HepG2 (cell line): ENCODE measurements around the gene ECD. TPM values are rescaled to one million over a fixed set of nuclear protein-coding genes. Genes with fewer than 3 reads are reported as not detected.

Experiments
- EEA1 ChIP-seq: sonication (generic); formaldehyde crosslinking; IDR thresholded peaks from 2 replicates; pipeline ENCODE4 v1.5.1; 2020; ENCODE audit warnings: mild to moderate bottlenecking, missing genetic modification reagents, borderline replicate concordance
- HNRNPL ChIP-seq: fragments of 200-400 bp; formaldehyde crosslinking; IDR thresholded peaks from 2 replicates; pipeline ENCODE4 v1.6.1; 2017; ENCODE audit warnings: mild to moderate bottlenecking, low read depth, low read length
- PLRG1 ChIP-seq: fragments of 450-650 bp; conservative IDR thresholded peaks from 2 replicates; pipeline ENCODE4 v1.6.1; 2016
- RERE ChIP-seq: IDR thresholded peaks from 2 replicates; pipeline ENCODE4 v1.6.1; 2016; ENCODE audit warnings: low read depth, missing genetic modification reagents, missing compliant biosample characterization
- ZFP36L2 ChIP-seq: sonication (generic); formaldehyde crosslinking; IDR thresholded peaks from 2 replicates; pipeline ENCODE4 v1.4.0; 2020; ENCODE audit warnings: missing genetic modification reagents
- ZNF263 ChIP-seq: sonication (generic); formaldehyde crosslinking; IDR thresholded peaks from 2 replicates; pipeline ENCODE4 v1.4.0; 2020; ENCODE audit warnings: missing genetic modification reagents
- ZNF30 ChIP-seq: sonication (generic); formaldehyde crosslinking; IDR thresholded peaks from 2 replicates; pipeline ENCODE4 v1.5.0; 2020; ENCODE audit warnings: mild to moderate bottlenecking, missing genetic modification reagents
- ZNF318 ChIP-seq: sonication (generic); formaldehyde crosslinking; IDR thresholded peaks from 2 replicates; pipeline ENCODE4 v1.4.0; 2020; ENCODE audit warnings: mild to moderate bottlenecking, missing genetic modification reagents
- ZNF333 ChIP-seq: sonication (generic); formaldehyde crosslinking; IDR thresholded peaks from 2 replicates; pipeline ENCODE4 v1.4.0; 2020; ENCODE audit warnings: mild to moderate bottlenecking, missing genetic modification reagents, borderline replicate concordance
- ZNF597 ChIP-seq: sonication (generic); formaldehyde crosslinking; IDR thresholded peaks from 2 replicates; pipeline ENCODE4 v1.5.0; 2020; ENCODE audit warnings: missing genetic modification reagents
- ZNF704 ChIP-seq: sonication (generic); formaldehyde crosslinking; IDR thresholded peaks from 2 replicates; pipeline ENCODE4 v1.8.1; 2023; ENCODE audit warnings: mild to moderate bottlenecking, inconsistent platforms, moderate library complexity, missing genetic modification reagents, borderline replicate concordance
- polyA plus RNA-seq, 8 experiments: library from polyadenylated mRNA; depleted of rRNA in 3 of 8; stranded (reverse) in 7 of 8; unstranded in 1 of 8; fragments of >200 nt; fragmentation: Illumina TruSeq in 4 of 8; extraction: Trizol in 4 of 8; gene quantifications; 2 replicates each; pipeline versions ENCODE4 v1.2.1 to v1.2.3, GENCODE V29; 2011 to 2016; ENCODE audit warnings: low read depth in 4 of 8, missing spikeins in 1 of 8, mixed read lengths in 1 of 8; ENCODE audit not compliant: insufficient read depth in 1 of 8
- total RNA-seq, 5 experiments: library from RNA; depleted of rRNA; stranded (reverse); fragments of >200 nt; fragmentation: Illumina TruSeq; extraction: Trizol; gene quantifications; 2 replicates each; pipeline ENCODE4 v1.2.3, GENCODE V29; 2016; ENCODE audit warnings: low read depth in 1 of 5

The ECD gene
- total and polyA plus RNA-seq, 2 of the 13 experiments (the other 11 are each of a cell fraction or from before 2014, with no cell fraction given) = 21.5 to 27.6 TPM

- TF ChIP-seq RERE (CRISPR knock-in tag) = 0 out of 2 replicates have a peak, but pooled peaks have one; percentile 15
- 0 out of 2 replicates have a peak, but pooled peaks have one; percentile 31 for TF ChIP-seq ZFP36L2
- peak; percentile 88 for TF ChIP-seq ZNF333 (CRISPR knock-in tag)
- no peak for TF ChIP-seq ZNF30 (CRISPR knock-in tag)
- TF ChIP-seq ZNF597 (CRISPR knock-in tag) = no peak
- peak; percentile 34; the same call in 1 of the 2 replicates for TF ChIP-seq EEA1 (CRISPR knock-in tag)
- peak; percentile 66; the same call in 1 of the 2 replicates for TF ChIP-seq ZNF704
- TF ChIP-seq ZNF318 = 0 out of 2 replicates have a peak, but pooled peaks have one; percentile 61
- TF ChIP-seq HNRNPL = peak; percentile 70; the same call in 1 of the 2 replicates
- no peak for TF ChIP-seq PLRG1
- TF ChIP-seq ZNF263 = peak; percentile 52; the same call in 1 of the 2 replicates
Measured at GRCh38 chr10:73096449-73097304, 71.1 kb downstream of the ECD start, which contains the start of gene P4HA1 (continued).
